DMS153 treated with DMSO at 0.1 percent for 48 hours (cell line): ENCODE measurements around the gene CTTNBP2NL.
A peak's percentile ranks its signal among the peaks of the same experiment; 100 is the strongest.
"Not testable (repeated sequence)": the region's sequence is repeated elsewhere in the genome, so short reads cannot be mapped to it uniquely, and the experiment has no call there.

ENCODE experiments used
- DNase-seq: peaks from one replicate; lab custom pipeline; 2025; ENCODE audit not compliant: unreplicated experiment; lab: John Stamatoyannopoulos, UW

The CTTNBP2NL gene

GRCh38 chr1:112460615-112461014 is 64.6 kb downstream of the CTTNBP2NL start:
- no peak for DNase-seq

GRCh38 chr1:112461200-112461871 is 65.3 kb downstream of the CTTNBP2NL start:
- DNase-seq, result no peak

GRCh38 chr1:112462953-112463279 is 66.9 kb downstream of the CTTNBP2NL start:
- DNase-seq, result no peak

GRCh38 chr1:112464501-112464900 is 68.5 kb downstream of the CTTNBP2NL start:
- DNase-seq, result no peak

- DNase-seq, result no peak
Observed at GRCh38 chr1:112465122-112465521, 69.1 kb downstream of the CTTNBP2NL start.

GRCh38 chr1:112466078-112466660 is 70.2 kb downstream of the CTTNBP2NL start:
- peak; percentile 83 for DNase-seq

GRCh38 chr1:112470324-112470723 is 74.3 kb downstream of the CTTNBP2NL start:
- DNase-seq, result not testable (repeated sequence)

- no peak for DNase-seq
Observed at GRCh38 chr1:112470966-112471365, 75.0 kb downstream of the CTTNBP2NL start.

GRCh38 chr1:112472142-112472541 is 76.1 kb downstream of the CTTNBP2NL start:
- DNase-seq, result no peak

- no peak for DNase-seq
Observed at GRCh38 chr1:112477550-112477949, 81.5 kb downstream of the CTTNBP2NL start.

GRCh38 chr1:112478314-112478713 is 82.3 kb downstream of the CTTNBP2NL start:
- DNase-seq, result no peak

- not testable (repeated sequence) for DNase-seq
Observed at GRCh38 chr1:112486063-112486462, 90.0 kb downstream of the CTTNBP2NL start.

- DNase-seq, result not testable (repeated sequence)
Observed at GRCh38 chr1:112487686-112488085, 91.7 kb downstream of the CTTNBP2NL start.

GRCh38 chr1:112488141-112488540 is 92.1 kb downstream of the CTTNBP2NL start:
- DNase-seq, result no peak

GRCh38 chr1:112492076-112492475 is 96.1 kb downstream of the CTTNBP2NL start:
- DNase-seq, result no peak

GRCh38 chr1:112493351-112493750 is 97.3 kb downstream of the CTTNBP2NL start:
- no peak for DNase-seq

- DNase-seq, result no peak
Observed at GRCh38 chr1:112496290-112496689, 100.3 kb downstream of the CTTNBP2NL start.

- peak; percentile 34 for DNase-seq
Observed at GRCh38 chr1:112501810-112502641, 106.0 kb downstream of the CTTNBP2NL start.

GRCh38 chr1:112502826-112503225 is 106.8 kb downstream of the CTTNBP2NL start:
- no peak for DNase-seq

- no peak for DNase-seq
Observed at GRCh38 chr1:112504001-112504660, 108.1 kb downstream of the CTTNBP2NL start.

- DNase-seq, result no peak
Observed at GRCh38 chr1:112504661-112505399, 108.8 kb downstream of the CTTNBP2NL start.
